Measurements from ENCODE around the gene KCNIP4.

Gene KCNIP4

DNA sequence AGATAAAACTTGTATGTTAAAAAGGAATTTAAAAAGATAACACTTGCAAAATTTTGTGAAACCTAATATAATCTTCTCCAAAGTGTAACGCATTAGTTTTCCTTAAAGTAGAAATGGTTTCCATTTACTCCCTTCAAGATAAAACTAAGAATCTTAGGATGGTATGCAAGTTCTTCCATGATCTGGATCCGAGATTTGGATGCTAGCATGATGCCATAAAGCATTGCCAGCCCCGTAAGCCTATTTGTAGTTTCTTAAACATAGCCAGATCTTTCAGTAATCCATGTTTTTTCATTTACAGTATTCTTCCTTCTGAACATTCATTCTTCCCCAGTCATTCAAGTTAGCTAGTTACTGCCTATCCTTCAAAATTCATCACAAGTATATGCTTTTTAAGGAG is 572.4 kb downstream of the KCNIP4 start:
- Histone ChIP-seq H3K27me3 (ENCODE audit: insufficient read depth, low read depth) (no peaks in the 10 kb centered on the region), H3K79me2 (ENCODE audit: insufficient read depth, low read depth) (no peaks in the 10 kb centered on the region), H3K4me1 (ENCODE audit: low read depth, poor library complexity, severe bottlenecking) (no peaks in the 10 kb centered on the region), H3K36me3 (ENCODE audit: insufficient read depth) (no peaks in the 10 kb centered on the region), H3K9ac (no peak overlapping the region), H3K4me3 (IDR thresholded peaks at IDR 0.05; ENCODE audit: insufficient read depth, low read depth, low read length) (no peak overlapping the region), H3K4me2 (no peak overlapping the region), H2AFZ (ENCODE audit: low read depth) (no peak overlapping the region), H4K20me1 (ENCODE audit: insufficient read depth) (no peaks in the 10 kb centered on the region), H3K27ac (no peak overlapping the region)
- TF ChIP-seq, protein P1, sequence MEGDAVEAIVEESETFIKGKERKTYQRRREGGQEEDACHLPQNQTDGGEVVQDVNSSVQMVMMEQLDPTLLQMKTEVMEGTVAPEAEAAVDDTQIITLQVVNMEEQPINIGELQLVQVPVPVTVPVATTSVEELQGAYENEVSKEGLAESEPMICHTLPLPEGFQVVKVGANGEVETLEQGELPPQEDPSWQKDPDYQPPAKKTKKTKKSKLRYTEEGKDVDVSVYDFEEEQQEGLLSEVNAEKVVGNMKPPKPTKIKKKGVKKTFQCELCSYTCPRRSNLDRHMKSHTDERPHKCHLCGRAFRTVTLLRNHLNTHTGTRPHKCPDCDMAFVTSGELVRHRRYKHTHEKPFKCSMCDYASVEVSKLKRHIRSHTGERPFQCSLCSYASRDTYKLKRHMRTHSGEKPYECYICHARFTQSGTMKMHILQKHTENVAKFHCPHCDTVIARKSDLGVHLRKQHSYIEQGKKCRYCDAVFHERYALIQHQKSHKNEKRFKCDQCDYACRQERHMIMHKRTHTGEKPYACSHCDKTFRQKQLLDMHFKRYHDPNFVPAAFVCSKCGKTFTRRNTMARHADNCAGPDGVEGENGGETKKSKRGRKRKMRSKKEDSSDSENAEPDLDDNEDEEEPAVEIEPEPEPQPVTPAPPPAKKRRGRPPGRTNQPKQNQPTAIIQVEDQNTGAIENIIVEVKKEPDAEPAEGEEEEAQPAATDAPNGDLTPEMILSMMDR (conservative IDR thresholded peaks at IDR 0.05; ENCODE audit: low read depth, low read length): no peak

DNA sequence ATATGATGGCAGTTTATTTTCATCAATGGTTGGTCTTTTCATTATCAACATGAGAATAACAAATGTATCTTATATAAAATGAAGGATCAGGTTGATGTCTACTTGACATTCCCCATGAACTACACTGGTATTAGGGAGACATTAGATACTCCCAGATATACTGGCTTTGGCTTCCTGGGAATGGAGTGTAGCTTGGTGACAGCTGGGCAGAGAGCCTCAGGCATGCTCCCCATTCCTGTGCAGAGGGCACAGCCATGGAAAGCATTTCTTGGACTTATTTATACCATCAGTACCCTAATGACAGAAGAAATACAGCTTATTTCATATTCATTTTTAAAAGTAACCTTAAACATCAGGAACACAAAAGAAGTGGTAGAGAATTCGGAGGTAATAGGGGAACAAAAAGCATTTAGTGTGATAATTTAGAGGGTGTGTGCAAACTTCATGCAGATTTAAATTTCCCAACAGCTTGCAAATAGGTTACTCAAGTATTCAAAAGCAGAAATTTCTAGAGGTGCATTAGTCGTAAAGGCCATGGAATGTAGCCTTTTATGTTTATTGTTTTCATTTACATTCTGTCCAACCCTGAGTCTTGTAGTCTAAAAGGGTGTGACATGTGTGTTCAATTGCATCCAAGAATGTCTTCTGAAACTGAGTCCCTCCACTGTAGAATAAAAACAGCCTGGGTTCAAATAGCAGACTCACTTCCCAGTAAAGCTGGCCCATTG is 573.8 kb downstream of the KCNIP4 start:
- Histone ChIP-seq H3K27ac (no peak overlapping the region), H3K4me1 (ENCODE audit: low read depth, poor library complexity, severe bottlenecking) (no peaks in the 10 kb centered on the region), H4K20me1 (ENCODE audit: insufficient read depth) (no peaks in the 10 kb centered on the region), H3K27me3 (ENCODE audit: insufficient read depth, low read depth) (no peaks in the 10 kb centered on the region), H2AFZ (ENCODE audit: low read depth) (no peak overlapping the region), H3K36me3 (ENCODE audit: insufficient read depth) (no peaks in the 10 kb centered on the region), H3K9ac (no peak overlapping the region), H3K4me3 (IDR thresholded peaks at IDR 0.05; ENCODE audit: insufficient read depth, low read depth, low read length) (no peak overlapping the region), H3K4me2 (no peak overlapping the region), H3K79me2 (ENCODE audit: insufficient read depth, low read depth) (no peaks in the 10 kb centered on the region)
- TF ChIP-seq, protein P1 (conservative IDR thresholded peaks at IDR 0.05; ENCODE audit: low read depth, low read length): no peak

DNA sequence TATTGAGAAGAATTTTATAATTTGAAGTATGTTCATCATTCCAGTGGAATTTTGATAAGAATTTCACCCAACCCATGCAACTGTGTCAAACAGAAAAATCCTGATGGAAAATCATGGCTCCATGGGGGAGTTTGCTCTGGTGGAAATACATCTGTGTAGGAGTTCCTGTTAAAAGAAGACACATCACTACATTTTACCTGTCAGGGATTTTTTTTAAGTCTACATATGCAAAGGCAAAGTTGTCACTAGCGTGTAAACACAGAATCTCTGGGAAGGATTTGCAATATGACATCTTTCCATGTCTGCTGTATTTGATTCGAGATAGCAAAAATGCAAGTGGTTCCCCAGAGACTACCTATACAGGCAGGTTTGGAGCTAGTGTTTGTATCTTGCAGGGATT is 581.0 kb downstream of the KCNIP4 start:
- no peaks in the 10 kb centered on the region for H4K20me1 ChIP-seq (ENCODE audit: insufficient read depth)
- no peaks in the 10 kb centered on the region for H3K79me2 ChIP-seq (ENCODE audit: insufficient read depth, low read depth)
- H3K4me1 ChIP-seq (ENCODE audit: low read depth, poor library complexity, severe bottlenecking): no peaks in the 10 kb centered on the region
- no peaks in the 10 kb centered on the region for H3K36me3 ChIP-seq (ENCODE audit: insufficient read depth)
- no peak overlapping the region for H2AFZ ChIP-seq (ENCODE audit: low read depth)
- H3K27me3 ChIP-seq (ENCODE audit: insufficient read depth, low read depth): no peaks in the 10 kb centered on the region
- TF ChIP-seq, protein P1 (conservative IDR thresholded peaks at IDR 0.05; ENCODE audit: low read depth, low read length): no peak
- no peak overlapping the region for H3K4me3 ChIP-seq (IDR thresholded peaks at IDR 0.05; ENCODE audit: insufficient read depth, low read depth, low read length)
- no peak overlapping the region for H3K27ac ChIP-seq
- no peak overlapping the region for H3K4me2 ChIP-seq
- no peak overlapping the region for H3K9ac ChIP-seq

DNA sequence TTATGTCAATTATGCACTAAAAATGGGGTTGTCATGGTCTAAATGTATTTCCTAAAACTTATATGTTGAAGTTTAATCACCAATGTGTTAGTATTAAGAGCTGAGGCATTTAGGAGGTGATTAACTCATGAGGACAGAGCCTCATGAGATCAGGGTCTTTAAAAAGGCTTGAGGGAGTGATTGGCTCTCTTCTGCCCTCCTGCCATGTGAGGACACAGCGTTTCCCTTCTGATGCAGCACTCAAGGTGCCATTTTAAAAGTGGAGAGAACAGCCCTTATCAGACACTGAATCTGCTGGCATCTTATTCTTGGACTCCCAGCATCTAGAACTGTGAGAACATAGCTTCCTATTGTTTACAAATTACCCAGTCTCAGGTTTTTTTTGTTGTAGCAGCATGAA is 581.7 kb downstream of the KCNIP4 start:
- H4K20me1 ChIP-seq (ENCODE audit: insufficient read depth): no peaks in the 10 kb centered on the region
- TF ChIP-seq, protein P1 (conservative IDR thresholded peaks at IDR 0.05; ENCODE audit: low read depth, low read length): no peak

More for the DNA sequence above, 581.7 kb downstream of the KCNIP4 start:
- Histone ChIP-seq H3K4me2 (no peak overlapping the region), H3K4me1 (ENCODE audit: low read depth, poor library complexity, severe bottlenecking) (no peaks in the 10 kb centered on the region), H3K9ac (no peak overlapping the region), H3K36me3 (ENCODE audit: insufficient read depth) (no peaks in the 10 kb centered on the region), H3K27me3 (ENCODE audit: insufficient read depth, low read depth) (no peaks in the 10 kb centered on the region), H3K4me3 (IDR thresholded peaks at IDR 0.05; ENCODE audit: insufficient read depth, low read depth, low read length) (no peak overlapping the region), H3K27ac (no peak overlapping the region), H3K79me2 (ENCODE audit: insufficient read depth, low read depth) (no peaks in the 10 kb centered on the region), H2AFZ (ENCODE audit: low read depth) (no peak overlapping the region)

Data from KMS-11 (cell line).